NCI-H82 (cell line): ENCODE results near the gene POTEH.
"Not testable (repeated sequence)": the region's sequence is repeated elsewhere in the genome, so short reads cannot be mapped to it uniquely, and the experiment has no call there.

Source experiments
- DNase-seq: peaks from one replicate; lab custom pipeline; 2025; lab: John Stamatoyannopoulos, UW

POTEH gene

DNA sequence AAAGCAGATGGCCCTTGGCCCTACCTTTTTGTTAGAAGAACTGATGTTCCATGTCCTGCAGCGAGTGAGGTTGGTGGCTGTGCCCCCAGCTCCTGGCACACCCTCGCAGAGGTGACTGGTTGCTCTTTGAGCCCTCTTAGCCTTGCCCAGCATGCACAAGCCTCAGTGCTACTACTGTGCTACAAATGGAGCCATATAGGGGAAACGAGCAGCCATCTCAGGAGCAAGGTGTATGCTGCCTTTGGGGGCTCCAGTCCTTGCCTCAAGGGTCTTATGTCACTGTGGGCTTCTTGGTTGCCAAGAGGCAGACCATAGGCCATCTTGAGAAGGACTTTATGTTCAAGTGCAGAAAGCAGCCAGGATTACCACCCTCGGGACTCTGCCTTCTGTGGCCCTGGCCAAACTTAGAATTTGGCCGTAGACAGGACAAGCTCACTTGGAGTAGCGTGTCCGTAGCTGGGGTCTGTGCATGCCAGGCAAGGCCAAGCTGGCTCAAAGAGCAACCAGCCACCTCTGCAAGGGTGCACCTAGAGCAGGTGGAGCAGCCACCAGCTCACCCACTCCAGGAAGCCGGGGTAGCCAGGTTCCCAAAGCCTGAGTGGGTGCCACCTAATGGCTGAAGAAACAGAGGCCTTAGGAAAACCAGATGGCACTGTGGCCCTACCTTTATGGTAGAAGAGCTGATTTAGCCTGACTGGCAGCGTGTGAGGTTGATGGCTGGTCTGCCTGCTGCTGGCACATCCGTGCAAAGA is 48.5 kb downstream of the POTEH start:
- DNase-seq = not testable (repeated sequence)

DNA sequence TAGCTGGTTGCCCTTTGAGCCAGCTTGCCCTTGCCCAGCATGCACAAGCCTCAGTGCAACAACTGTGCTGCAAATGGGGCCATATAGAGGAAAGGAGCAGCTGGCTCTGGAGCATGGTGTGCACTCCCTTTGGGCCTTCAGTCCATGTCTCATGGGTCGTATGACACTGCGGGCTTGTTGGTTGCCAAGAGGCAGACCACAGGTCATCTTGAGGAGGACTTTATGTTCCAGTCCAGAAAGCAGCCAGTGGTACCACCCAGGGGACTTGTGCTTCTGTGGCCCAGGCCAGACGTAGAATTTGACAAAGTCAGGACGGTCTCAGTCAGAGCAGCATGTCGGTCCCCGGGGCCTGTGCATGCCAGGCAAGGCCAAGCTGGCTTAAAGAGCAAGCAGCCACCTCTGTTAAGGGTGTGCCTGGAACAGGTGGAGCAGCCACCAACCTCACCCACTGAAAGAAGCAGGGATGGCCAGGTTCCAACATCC is 49.1 kb downstream of the POTEH start:
- not testable (repeated sequence) for DNase-seq

DNA sequence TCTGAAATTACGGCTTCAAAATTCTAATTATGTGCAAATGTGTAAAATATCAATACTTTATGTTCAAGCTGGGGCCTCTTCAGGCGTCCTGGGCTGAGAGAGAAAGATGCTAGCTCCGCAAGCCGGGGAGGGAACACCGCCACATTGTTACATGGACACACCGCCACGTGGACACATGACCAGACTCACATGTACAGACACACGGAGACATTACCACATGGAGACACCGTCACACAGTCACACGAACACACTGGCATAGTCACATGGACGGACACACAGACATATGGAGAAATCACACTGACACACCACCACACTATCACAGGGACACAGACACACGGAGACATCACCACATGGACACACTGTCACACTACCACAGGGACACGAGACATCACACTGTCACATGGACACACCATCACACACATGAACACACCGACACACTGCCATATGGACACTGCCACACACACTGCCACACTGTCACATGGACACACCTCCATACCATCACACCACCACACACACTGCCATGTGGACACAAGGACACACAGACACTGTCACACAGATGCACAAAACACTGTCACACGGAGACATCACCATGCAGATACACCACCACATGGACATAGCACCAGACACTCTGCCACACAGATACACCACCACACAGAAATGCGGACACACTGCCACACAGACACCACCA is 58.0 kb downstream of the POTEH start:
- DNase-seq = not testable (repeated sequence)

DNA sequence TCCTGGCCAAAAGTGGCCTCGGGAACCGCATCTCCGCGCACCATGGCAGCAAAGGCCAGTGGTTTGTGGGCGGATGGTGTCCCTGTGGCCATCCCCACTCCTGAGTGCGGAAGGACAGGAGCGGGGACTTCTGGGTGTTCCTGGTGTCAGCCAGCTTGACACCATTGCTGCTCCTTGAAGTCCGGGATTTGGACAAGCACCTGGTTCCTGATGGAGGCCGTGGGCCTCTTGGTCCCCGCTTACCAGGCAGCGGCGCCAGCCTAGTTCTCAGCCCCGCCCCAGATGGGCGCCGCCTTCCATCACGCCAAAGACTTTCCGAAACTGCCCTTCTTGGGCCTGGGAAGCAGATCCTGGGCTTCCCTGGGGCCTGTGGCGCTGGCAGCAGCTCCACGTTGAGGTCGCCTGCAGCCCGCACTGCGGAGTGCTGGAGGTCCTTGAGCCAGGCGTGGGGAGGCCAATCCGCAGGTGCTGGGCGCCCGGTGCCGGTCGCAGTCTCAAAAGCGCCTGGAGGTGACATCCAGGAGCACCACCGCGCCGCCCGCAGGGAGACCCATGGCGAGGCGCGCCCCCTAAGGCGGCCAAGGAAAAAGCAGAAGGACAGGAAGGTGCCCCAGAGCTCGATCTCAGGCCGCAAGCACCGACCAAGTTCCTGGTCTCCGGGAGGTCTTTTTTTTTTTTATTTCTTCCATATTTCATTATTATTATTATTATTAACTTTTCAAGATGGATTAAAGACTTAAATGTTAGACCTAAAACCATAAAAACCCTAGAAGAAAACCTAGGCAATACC is 59.5 kb downstream of the POTEH start:
- DNase-seq = not testable (repeated sequence)

DNA sequence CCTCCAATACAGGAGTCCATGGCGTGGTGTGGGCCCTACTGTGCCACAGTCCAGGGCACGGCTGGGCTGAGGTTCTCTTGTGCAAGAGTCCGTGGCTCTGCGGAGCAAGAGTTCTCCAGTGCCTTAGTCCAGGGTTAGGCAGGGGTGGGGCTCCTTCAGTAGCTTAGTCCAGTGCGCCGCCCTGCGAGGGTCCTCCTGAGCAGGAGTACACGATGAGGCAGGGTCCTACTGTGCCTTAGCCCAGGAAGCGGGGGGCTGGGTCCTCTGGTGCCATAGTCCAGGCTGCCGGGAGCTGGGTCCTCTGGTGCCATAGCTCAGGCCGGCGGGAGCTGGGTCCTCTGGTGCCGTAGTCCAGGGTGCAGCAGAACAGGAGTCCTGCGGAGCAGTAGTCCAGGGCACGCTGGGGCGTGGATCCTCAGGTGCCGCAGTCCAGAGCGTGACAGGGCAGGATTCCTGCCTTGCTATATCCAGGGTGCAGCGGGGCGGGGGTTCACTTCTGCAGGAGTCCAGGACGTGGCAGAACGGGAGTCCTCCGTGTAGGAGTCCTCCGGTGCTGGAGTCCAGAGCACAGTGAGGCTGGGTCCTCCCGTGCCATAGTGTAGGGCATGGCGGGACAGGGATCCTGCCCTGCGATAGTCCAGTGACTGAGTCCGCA is 69.7 kb downstream of the POTEH start:
- not testable (repeated sequence) for DNase-seq

DNA sequence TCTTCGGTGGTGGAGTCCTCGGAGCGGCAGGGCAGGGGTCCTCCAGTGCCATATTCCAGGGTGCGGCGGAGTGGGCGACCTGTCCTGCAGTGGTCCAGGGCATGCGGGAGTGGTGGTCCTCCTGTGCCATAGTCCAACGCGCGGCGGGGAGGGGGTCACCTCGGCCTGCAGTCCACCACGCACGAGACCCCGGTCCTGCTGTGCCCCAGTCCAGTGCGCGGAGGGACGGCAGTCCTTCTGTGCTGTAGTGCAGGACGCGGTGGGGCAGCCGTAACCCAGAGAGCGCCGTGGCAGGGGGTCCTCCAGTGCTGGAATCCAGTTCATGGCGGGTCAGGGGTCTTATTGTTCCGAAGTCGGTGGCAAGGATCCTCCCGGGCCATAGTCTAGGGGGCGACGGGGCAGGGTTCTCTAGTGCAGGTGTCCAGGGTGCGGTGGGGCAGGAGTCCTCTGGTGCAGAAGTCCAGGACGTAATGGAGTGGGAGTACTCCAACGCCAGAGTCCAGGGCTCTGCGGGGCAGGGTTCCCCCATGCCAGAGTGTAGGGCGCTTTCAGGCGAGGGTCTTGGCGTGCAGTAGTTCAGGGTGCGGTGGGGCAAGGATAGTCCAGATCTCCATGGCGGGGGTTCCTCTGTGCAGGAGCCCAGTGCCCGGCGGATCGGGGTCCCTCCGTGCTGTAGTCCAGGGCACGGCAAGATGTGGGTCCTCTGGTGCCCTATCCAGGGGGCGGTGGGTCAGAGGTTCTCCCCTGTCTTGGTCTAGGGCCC is 70.7 kb downstream of the POTEH start:
- not testable (repeated sequence) for DNase-seq

DNA sequence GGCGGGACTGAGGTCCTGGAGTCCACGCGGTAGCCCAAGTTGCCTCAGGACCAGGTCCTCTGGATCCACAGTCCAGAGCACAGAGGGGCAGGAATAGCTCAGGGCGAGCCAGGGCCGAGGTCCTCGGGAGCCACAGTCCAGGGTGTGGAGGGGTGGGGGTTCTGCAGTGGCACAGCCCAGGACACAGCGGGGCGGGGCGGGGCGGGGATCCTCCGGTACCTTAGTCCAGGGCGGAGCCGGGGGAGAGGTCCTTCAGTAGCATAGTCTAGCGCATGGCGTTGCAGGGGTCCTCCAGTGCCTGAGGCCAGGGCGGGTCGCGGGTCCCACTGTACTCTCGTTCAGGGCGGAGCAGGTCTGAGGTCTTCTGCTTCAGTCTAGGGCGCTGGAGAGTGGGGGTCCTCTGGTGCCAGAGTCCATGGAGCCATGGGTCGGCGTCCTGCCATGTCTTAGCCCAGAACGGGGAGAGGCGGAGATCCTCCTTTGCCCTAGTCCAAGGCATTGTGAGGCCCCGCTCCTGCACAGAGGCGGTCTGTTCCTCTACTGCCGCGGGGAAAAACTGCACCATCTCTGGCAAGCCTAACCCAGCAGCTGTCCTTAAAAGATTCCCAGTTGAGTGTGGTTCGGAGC is 71.4 kb downstream of the POTEH start:
- not testable (repeated sequence) for DNase-seq

DNA sequence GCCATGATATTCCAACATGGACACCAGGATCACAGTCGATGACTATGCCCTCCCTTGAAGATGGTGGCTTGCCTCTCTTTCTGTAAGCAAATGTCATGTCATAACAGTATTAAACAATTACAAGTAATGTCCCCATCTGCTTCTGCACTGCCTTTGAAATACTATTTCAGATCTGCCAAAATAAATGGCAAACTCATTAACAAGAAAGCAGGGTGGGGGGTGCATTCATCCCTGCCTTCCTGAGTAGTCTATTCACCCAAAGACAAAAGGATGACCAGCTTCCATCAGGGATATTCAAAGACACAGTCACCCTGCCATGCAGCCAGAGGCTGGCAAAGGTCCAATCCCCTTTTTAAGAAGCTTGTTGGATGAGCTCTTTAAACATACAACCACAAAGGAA is 73.7 kb downstream of the POTEH start:
- DNase-seq = not testable (repeated sequence)
